ENCODE measurements around the gene WWOX.
"Not testable (repeated sequence)": the region's sequence is repeated elsewhere in the genome, so short reads cannot be mapped to it uniquely, and the experiment has no call there.

The WWOX gene

GRCh38 chr16:79026117-79026516 lies 926.7 kb downstream of the WWOX start:
- no peak for DNase-seq (ENCODE audit: low spot score)

GRCh38 chr16:79036541-79036940 lies 937.1 kb downstream of the WWOX start:
- DNase-seq (ENCODE audit: low spot score): no peak

DNA sequence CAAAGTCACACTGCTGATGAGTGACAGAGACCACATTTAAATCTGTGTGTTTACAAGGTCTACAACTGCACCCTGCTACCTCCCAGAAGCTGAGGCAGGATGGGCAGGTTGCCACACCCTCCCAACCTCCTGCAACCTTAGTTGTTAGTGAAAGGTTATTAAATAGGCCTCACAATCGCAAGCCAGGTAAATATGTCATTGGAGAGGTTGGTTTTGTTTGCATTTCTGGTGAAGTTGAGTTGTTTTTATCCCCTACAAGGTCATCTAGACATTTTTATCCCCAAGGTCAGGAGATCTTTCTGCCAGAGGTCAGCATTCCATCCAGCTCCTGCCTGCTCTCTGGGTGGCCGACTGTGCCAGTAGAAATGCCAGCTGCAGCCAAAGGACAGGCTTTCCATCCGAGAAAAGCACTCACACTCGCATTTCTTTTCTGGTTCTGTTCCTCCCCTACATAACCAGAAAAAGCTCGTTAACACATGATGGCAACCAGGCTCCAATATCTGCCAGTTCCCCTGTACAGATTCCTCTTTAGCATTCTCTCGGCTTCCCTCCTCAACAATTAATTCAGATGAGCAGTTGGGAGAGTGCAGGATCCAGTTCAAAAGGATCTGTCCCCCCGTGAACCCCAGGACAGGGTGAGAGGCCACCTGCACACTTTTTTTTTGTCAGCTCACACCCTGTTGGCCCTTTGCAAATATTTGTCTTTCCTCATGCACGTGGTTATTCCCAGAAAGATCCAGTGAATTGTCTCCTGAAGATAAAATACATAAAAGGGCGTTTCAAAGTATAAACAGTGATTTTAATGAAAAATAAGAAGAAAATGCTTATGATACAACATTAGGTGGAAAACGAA lies 938.3 kb downstream of the WWOX start:
- DNase-seq (ENCODE audit: low spot score): no peak

GRCh38 chr16:79041206-79041605 lies 941.8 kb downstream of the WWOX start:
- DNase-seq (ENCODE audit: low spot score): no peak

DNA sequence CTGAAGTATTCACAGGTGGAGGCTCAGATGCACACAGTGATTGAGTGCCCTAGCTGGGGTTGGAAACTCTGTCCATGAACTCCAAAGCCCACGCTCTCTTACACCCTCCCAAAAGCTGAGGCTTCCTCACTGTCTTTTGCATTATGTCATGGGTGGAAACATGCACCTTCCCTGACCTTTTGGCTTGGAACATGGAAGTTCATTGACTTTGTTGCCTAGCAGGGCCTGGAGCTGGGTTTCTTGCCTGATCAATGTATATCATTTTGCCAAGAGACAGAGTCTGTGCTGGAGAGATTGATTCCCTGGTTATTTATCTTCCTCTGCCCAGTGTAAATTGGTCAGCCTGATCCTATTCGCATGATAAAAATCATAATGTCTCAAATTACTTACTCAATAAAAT lies 942.7 kb downstream of the WWOX start:
- no peak for DNase-seq (ENCODE audit: low spot score)

GRCh38 chr16:79042886-79043285 lies 943.4 kb downstream of the WWOX start:
- no peak for DNase-seq (ENCODE audit: low spot score)

DNA sequence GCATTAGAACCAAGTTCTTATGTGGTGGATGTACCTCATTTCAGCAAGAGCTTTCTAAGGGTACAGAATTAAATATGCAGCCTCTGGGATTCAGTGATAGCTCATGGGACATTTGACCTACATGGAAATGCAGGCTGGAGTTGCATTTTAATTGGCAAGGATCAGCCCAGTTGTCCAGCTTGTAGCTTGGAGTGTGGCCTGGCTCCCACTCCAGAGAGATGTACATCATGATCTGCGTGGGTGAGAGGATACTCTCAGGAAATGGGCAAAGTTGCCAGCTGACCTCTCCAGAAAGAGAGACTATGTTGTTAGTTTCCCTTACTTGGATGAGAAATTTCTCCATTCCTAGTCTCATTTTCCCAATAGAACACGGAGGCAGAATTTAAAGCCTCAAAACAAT lies 945.7 kb downstream of the WWOX start:
- no peak for DNase-seq (ENCODE audit: low spot score)

- peak; percentile 3 for DNase-seq (ENCODE audit: low spot score)
Measured at GRCh38 chr16:79047337-79047736, 947.9 kb downstream of the WWOX start.

DNA sequence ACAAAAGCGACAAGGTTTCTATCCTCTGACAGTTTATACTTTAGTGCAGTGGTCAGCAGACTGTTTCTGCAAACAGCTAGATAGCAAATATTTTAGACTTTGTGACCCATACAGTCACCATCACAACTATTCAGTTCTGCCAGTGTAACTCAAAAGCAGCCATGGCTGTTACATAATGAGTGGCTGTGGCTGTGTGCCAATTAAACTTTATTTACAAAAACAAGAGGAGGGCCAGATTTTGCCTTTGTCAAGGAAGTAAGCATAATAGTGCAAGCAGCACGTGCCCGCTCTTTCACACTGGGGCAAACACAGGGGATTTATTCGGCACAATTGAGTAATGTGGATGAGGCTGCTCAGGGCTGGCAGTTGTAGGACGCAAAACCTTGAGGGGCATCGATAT lies 949.6 kb downstream of the WWOX start:
- no peak for DNase-seq (ENCODE audit: low spot score)

DNA sequence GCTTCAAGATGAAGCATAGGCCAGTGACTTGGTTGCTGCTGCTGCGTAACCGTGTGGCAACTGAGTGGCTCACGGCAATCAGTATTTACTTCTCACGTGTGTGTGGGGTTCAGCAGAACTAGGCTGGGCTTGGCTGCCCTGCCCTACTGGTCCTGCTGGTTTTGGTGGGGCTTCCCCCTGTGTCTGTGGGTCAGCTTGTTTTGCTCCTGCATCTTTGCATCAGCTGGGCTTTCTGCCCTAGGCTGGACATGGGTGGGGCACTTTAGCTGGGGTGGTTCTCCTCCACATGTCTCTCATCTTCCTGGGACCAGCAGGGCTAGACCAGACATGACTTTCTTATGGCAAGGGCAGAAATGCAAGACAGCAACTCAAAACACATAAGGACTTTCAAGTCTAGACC lies 950.6 kb downstream of the WWOX start:
- no peak for DNase-seq (ENCODE audit: low spot score)

DNA sequence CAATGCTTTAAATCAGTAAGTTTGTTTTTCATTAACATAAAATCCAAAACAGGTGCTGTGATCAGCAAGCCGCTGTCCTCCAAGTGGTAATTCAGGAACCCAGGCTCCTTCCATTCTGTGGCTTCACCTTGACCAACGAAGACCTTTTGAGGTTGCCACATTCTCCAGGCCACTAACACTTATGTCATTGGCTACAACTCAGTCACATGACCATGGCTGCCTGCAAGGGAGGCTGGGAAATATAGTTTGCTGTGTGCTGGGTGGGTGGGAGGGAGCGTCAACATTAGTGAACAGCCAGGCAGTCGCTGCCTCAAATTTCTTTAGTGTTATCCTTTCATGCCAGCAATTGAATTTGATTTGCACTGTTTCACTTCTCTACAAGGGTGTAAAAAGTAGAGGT lies 951.9 kb downstream of the WWOX start:
- no peak for DNase-seq (ENCODE audit: low spot score)

DNA sequence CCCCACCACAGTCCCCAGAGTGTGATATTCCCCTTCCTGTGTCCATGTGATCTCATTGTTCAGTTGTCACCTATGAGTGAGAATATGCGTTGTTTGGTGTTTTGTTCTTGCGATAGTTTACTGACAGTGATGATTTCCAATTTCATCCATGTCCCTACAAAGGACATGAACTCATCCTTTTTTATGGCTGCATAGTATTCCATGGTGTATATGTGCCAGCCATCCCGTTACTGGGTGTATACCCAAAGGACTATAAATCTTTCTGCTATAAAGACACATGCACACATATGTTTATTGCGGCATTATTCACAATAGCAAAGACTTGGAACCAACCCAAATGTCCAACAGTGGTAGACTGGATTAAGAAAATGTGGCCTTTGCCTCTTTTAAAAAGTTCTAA lies 952.7 kb downstream of the WWOX start:
- not testable (repeated sequence) for DNase-seq (ENCODE audit: low spot score)

- no peak for DNase-seq (ENCODE audit: low spot score)
Measured at GRCh38 chr16:79053577-79053976, 954.1 kb downstream of the WWOX start.

- DNase-seq (ENCODE audit: low spot score): no peak
Measured at GRCh38 chr16:79054211-79054984, 954.9 kb downstream of the WWOX start.

GRCh38 chr16:79055251-79055970 lies 956.0 kb downstream of the WWOX start:
- DNase-seq (ENCODE audit: low spot score): no peak

- no peak for DNase-seq (ENCODE audit: low spot score)
Measured at GRCh38 chr16:79061181-79061580, 961.7 kb downstream of the WWOX start.

DNA sequence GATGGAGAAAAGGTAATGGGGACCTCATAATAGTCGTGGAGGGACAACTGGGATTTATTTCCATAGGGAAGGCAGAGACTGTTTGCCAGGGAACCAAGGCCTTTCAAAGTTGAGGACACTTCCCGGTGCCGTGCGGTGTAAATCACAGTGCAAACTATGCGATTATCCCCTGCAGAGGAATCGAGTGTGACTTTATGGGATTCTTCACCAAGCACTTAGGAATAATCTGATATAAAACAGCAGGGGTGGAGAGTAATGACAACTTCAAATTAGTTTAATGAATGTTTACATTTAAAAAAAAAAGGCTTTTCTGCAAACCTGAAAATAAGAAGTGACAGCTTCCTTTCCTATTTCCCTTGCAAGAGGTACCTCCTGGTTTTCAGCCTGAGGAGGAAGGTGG lies 962.9 kb downstream of the WWOX start:
- DNase-seq (ENCODE audit: low spot score): no peak

GRCh38 chr16:79062821-79063220 lies 963.4 kb downstream of the WWOX start:
- no peak for DNase-seq (ENCODE audit: low spot score)

DNA sequence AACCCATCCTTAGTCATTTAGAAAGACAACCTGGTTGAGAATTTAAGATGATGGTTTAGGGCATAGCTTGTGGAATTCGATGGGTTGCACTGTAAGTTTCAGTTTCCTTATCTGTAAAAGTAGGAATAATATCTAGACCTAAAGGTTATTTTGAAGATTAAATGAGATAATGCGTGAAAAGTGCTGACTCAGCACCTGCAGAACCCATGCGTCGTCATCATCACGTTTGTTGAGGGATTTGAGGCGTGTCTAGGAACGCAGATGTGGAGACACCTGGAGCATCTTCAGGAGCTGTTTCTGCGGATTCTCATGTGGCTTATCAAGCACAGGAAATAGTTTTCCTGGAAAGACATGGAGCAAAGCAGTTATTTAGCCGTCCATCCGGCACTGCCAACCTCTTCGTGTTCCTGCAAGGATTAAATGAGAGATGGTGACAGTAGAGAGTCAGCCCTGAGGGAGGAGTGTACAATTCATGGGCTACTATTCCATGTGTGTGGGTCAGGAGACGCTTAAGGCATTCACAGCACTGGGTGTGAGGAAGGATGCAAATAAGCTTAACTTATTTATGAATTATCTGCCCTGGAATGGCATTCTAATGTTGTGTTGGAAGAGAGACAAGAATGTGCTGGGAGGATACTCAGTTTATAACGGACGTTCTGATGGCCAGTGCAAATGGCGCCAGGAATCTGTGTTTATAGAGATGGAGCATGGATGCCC lies 965.0 kb downstream of the WWOX start:
- DNase-seq (ENCODE audit: low spot score): no peak

DNA sequence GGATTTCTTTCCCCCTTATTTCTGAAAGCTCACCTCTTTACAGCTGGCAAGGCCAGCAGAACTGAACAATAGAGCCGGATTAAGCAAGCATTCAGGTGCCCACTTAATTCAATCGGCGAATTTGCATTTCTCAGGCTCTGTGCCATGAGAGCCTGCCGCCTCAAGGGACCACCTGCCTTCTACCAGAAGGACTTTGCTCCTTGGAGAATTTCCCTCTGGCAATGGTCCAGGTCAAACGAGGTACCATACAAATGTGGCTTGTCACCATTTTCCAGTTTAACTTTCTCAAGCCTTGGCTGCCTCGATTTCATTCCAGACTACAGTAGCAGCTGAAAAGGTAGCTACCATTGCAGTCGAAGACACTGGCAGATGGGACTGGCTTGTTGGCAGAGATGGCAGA lies 967.1 kb downstream of the WWOX start:
- DNase-seq (ENCODE audit: low spot score): no peak

- DNase-seq (ENCODE audit: low spot score): peak; percentile 19
Measured at GRCh38 chr16:79067600-79067999, 968.1 kb downstream of the WWOX start.

GRCh38 chr16:79069121-79069520 lies 969.7 kb downstream of the WWOX start:
- DNase-seq (ENCODE audit: low spot score): no peak

Data from RKO (cell line).